ENCODE results near the gene PREX1.

GRCh38 chr20:48691523-48691922 lies 136.3 kb downstream of the PREX1 start:
- TF ChIP-seq CTCF (conservative IDR thresholded peaks at IDR 0.05) (no peak), EZH2 (IDR thresholded peaks at IDR 0.05; ENCODE audit: low read depth) (no peak)

Measured in PC-9 (cell line).